ENCODE data around the gene PLA2G6. TPM values are rescaled to one million over a fixed set of nuclear protein-coding genes. Genes with fewer than 3 reads are reported as not detected.

Gene PLA2G6
- total RNA-seq, 1 experiment from 2014 or later = 36.0 TPM

GRCh38 chr22:38170469-38170868 is 11.2 kb downstream of the PLA2G6 start (continued):
- no peak for TF ChIP-seq REST (IDR thresholded peaks at IDR 0.05; ENCODE audit: low read depth)
- no peak for TF ChIP-seq SRF (IDR thresholded peaks at IDR 0.05; ENCODE audit: low read depth)
- TF ChIP-seq EZH2 (IDR thresholded peaks at IDR 0.05) = no peak

- intact Hi-C loops (cut with micrococcal nuclease) = no loop called here
- TF ChIP-seq CTCF (IDR thresholded peaks at IDR 0.05 in 2 of 3, conservative IDR thresholded peaks at IDR 0.05 in 1 of 3; ENCODE audit: borderline replicate concordance in 1 of 3, insufficient read depth in 1 of 3, low read depth in 2 of 3, low read length in 2 of 3) (no peak), ATF3 (IDR thresholded peaks at IDR 0.05) (no peak), ELF1 (IDR thresholded peaks at IDR 0.05; ENCODE audit: borderline replicate concordance, low read depth) (no peak), SIN3A (IDR thresholded peaks at IDR 0.05; ENCODE audit: low read depth) (no peak), MAX (IDR thresholded peaks at IDR 0.05) (no peak), RAD21 (IDR thresholded peaks at IDR 0.05; ENCODE audit: low read depth) (no peak), EZH2phosphoT487 (IDR thresholded peaks at IDR 0.05; ENCODE audit: borderline replicate concordance) (no peak), ZNF274 (IDR thresholded peaks at IDR 0.05; ENCODE audit: low read depth, low read length) (no peak), YY1 (IDR thresholded peaks at IDR 0.05; ENCODE audit: extremely low read depth, insufficient replicate concordance, low read depth, low read length) (no peak), EZH2 (IDR thresholded peaks at IDR 0.05) (no peak), CBX3 (IDR thresholded peaks at IDR 0.05; ENCODE audit: low read depth) (no peak), ZBTB33 (IDR thresholded peaks at IDR 0.05; ENCODE audit: extremely low read depth, insufficient replicate concordance, low read length) (no peak)
Observed at GRCh38 chr22:38169116-38169515, 12.5 kb downstream of the PLA2G6 start.

More at GRCh38 chr22:38169116-38169515, 12.5 kb downstream of the PLA2G6 start:
- Histone ChIP-seq H3K9me2 (ENCODE audit: insufficient read depth) (no peaks in the 10 kb centered on the region), H4K20me1 (ENCODE audit: insufficient read depth) (no peaks in the 10 kb centered on the region), H3K4me2 (ENCODE audit: low read length) (no peak overlapping the region), H3K27ac (ENCODE audit: low read depth, low read length) (no peak overlapping the region), H2AFZ (ENCODE audit: low read depth, low read length, poor library complexity, severe bottlenecking) (no peak overlapping the region), H3K36me3 (ENCODE audit: control insufficient read depth in 1 of 2, insufficient read depth in 2 of 2, low read length in 2 of 2) (no peaks in the 10 kb centered on the region; a peak in 1 of 4 replicates), H3K9me3 (ENCODE audit: control insufficient read depth in 1 of 2, insufficient read depth in 1 of 2, low read depth in 1 of 2, low read length in 2 of 2) (no peaks in the 10 kb centered on the region), H3K4me1 (ENCODE audit: control insufficient read depth in 1 of 2, insufficient read depth in 2 of 2, low read length in 2 of 2) (peaks cover 18 to 24% of the 10 kb centered on the region in 2 experiments), H3K27me3 (ENCODE audit: insufficient read depth, low read length) (no peaks in the 10 kb centered on the region), H3K79me2 (ENCODE audit: insufficient read depth, low read length) (no peaks in the 10 kb centered on the region), H3K4me3 (replicated peaks in 1 of 2; ENCODE audit: low read depth in 1 of 2, low read length in 2 of 2) (no peak overlapping the region), H3K9ac (ENCODE audit: low read length) (no peak overlapping the region)
- DNase-seq (ENCODE audit: low read depth, low spot score) (no peak), ATAC-seq (no peak)
- BruUV-seq (replicated peaks) = no TSS peak
- ChIA-PET CTCF (no interaction called here), POLR2A (no interaction called here), RAD21 (ENCODE audit: low non-redundant PET in 1 of 2, low total read pairs in 2 of 2, uncharacterized antibody in 2 of 2, unreplicated experiment in 2 of 2) (no interaction called here)
